ENCODE measurements around the gene MYLK4.

DNA sequence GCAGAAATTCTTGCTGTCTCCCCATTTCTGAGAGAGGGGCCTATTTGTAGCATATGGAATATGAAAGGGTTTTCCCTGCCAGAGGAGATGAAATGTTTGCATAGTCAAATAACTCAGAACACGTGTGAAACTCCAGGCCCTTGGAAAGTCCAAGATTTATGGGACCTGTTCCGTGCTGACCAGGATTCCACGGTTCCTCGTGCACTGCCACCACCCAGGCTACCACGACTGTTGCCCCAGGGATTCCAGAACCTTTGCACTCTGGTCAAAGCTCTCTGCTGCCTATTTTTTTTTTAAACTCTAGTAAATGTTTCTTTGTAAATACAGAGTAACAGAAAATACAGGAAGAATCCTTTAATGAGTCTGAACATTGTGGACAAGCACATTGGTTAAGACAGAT, 35.0 kb downstream of the MYLK4 start:
- TF ChIP-seq, protein P1, sequence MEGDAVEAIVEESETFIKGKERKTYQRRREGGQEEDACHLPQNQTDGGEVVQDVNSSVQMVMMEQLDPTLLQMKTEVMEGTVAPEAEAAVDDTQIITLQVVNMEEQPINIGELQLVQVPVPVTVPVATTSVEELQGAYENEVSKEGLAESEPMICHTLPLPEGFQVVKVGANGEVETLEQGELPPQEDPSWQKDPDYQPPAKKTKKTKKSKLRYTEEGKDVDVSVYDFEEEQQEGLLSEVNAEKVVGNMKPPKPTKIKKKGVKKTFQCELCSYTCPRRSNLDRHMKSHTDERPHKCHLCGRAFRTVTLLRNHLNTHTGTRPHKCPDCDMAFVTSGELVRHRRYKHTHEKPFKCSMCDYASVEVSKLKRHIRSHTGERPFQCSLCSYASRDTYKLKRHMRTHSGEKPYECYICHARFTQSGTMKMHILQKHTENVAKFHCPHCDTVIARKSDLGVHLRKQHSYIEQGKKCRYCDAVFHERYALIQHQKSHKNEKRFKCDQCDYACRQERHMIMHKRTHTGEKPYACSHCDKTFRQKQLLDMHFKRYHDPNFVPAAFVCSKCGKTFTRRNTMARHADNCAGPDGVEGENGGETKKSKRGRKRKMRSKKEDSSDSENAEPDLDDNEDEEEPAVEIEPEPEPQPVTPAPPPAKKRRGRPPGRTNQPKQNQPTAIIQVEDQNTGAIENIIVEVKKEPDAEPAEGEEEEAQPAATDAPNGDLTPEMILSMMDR (IDR thresholded peaks at IDR 0.05), result no peak
- TF ChIP-seq POLR2AphosphoS5 (IDR thresholded peaks at IDR 0.05; ENCODE audit: low read depth, low read length) (no peak), SIN3A (IDR thresholded peaks at IDR 0.05; ENCODE audit: borderline replicate concordance, insufficient read depth, low read depth, low read length) (no peak)

Measured in Panc1 (cell line).